ENCODE measurements around the gene VNN1.
A peak's percentile ranks its signal among the peaks of the same experiment; 100 is the strongest.
"Not testable (repeated sequence)": the region's sequence is repeated elsewhere in the genome, so short reads cannot be mapped to it uniquely, and the experiment has no call there.

The VNN1 gene

DNA sequence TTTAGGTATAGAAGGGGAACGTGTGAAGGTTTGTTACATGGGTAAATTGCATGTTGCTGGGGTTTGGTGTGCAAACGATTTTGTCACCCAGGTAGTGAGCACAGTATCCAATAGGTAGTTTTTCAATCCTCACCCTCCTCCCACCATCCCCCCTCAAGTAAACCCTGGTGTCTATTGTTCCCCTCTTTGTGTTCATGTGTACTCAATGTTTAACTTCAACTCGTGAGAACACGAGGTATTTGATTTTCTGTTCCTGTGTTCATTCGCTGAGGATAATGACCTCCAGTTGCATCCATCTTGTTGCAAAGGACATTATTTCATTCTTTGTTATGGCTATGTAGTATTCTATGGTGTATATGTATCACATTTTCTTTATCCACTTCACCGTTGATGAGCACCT is 11.6 kb upstream of the VNN1 start:
- no peak for DNase-seq

DNA sequence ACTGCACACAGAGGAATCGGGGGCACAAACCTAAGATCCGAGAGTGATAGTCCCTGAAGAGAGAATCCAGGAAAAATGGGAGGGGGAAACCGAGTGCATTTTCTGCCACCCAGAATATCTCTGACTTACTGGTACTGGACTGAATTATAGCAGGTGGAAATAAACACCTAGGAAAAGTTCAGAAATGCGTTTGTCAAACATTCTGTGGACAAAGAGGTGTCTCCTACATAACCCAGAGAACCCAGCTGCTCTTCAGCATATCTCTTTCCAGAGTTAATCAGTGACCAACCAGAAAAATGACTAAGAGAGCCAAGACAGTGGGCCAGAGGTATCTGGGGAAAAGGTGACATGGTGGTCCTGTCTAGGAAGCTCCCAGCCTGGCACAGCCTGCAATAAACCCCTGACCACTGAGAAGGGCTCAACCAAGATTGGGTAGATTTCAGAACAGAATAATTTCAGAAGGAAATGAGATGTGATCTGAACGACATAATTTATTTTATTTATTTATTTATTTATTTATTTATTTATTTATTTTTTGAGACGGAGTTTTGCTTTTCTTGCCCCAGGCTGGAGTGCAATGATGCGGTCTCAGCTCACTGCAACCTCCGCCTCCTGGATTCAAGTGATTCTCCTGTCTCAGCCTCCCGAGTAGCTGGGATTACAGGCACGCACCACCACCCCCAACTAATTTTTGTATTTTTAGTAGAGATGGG is 6.0 kb upstream of the VNN1 start:
- no peak for DNase-seq

DNA sequence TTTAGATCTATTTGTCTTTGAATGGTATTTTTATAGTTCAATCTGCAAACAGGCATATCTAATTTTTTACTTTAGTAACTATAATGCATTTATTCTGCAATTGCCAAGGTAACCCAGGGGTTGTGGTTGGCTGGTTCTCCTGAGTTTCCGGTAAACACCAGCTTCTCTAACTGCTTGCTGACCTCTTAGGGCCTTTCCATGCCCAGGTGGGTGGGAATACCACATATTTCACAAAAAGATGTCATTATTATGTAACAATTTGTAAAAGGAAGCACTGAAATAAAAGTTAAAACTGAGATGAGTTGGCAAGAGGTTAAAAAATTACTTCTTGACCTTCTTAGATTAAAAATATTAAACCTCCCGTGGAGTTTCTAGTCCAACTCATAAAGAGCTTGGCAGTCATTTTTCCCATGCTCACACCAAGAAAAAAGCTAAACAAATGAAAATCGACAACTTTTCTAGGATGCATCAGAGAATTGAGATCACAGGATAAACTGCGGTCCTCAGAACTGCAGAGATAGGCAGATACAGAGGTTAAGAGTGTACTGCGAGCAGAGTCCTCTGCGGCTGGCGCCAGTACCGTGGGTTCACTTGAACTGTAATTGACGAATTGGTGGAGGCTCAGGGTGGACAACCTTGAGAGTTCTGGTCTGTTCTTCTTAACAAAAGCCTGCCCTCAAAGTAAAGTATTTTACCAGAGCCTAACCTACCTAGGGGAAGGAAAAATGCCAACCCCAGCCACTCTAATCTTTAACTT is 2.2 kb upstream of the VNN1 start:
- no peak for DNase-seq

DNA sequence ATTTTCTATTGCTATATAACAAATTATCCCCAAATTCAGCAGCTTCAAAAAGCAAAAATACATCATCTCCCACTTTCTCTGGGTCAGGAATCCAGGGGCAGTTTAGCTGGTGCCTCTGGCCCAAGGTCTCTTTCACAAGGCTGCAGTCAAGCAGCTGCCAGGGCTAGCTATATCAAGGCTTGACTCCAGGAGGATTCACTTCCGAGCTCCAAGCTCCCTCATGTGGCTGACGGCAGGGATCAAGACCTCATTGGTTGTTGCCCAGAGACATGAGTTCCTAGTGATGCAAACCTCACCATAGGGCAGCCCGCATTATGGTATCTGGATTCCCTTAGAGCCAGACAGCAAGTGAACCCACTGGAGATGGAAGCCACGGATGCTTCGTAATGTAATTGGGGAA is 1.3 kb upstream of the VNN1 start:
- DNase-seq, result peak; percentile 6

DNA sequence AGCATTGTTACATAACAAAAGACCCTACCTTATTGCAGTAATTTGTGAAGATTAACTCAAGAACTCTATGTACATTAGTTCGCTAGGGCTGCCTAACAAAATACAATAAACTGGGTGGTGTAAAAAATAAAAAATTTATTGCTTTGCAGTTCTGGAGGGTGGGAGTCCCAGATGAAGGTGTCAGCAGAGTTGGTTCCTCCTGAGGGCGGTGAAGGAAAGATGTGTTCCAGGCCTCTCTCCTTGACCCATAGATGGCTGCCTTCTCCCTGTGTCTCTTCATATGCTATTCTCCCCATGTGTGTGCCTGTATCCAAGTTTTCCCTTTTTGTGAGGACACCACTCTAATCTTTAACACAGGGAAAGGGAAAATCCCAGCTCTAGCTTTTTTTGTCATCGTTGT is 305 bp upstream of the VNN1 start:
- DNase-seq, result no peak

DNA sequence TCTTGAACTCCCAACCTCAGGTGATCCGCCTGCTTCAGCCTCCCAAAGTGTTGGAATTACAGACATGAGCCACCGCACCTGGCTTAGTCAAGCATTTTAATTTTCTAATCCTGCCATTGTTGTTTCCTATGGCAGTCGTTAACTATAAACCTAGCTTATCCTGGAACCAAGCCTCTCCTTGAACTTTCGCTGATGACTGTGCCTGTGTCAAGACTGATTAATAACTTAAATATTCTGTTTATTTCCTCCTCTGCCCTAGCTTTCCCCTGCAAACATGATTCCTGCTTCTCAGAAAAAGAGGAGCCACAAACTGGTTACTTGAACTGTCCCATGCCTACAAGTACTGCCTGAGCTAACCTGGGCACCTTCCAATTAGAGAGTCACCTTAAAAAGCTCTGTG is 1.5 kb downstream of the VNN1 start:
- DNase-seq, result no peak

DNA sequence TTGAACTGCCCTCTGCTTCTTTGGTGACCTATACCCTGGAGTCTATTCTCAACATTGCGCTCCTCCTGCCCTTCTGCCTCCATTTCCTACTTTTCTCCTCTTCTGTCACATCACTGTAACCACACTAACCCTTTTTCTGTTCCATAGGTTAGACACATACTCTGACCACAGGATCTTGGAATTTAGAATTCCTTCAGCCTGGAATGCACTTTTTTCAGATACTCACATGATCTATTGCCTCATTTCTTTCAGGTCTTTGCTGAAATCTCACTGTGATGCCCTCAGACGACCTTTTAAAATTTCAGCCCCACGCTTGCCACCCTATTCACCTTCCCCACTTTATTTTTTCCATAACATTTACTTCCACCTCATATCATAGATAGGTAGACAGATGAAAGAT is 5.1 kb downstream of the VNN1 start:
- DNase-seq, result no peak

DNA sequence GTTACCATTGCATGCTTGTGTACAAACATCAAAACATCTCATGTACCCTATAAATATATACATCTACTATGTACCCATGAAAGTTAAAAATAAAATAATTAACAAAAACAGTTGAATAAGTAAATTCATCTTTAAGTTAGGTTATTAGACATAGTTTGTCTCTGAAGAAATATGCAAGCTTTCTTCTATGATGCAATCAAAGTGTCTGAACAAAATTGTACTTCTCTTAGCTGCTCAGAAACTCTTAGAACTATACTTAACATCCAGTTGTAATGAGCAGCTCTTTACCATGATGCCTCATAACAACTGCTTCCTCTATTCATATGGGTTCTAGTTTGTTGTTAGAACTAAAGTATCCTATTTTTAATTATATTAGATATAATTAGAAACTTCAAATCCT is 5.9 kb downstream of the VNN1 start:
- DNase-seq, result no peak

DNA sequence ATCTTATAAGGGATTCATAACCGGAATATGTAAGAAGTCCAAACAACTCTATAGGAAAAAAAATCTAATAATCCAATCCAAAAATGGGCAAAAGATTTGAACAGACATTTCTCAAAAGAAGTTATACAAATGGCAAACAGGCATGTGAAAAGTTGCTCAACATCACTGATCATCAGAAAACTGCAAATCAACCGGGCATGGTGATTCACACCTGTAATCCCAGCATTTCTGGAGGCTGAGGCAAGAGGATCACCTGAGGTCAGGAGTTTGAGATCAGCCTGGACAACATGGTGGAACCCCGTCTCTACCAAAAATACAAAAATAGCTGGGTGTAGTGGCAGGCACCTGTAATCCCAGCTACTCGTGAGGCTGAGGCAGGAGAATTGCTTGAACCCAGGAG is 7.1 kb downstream of the VNN1 start:
- DNase-seq, result not testable (repeated sequence)

DNA sequence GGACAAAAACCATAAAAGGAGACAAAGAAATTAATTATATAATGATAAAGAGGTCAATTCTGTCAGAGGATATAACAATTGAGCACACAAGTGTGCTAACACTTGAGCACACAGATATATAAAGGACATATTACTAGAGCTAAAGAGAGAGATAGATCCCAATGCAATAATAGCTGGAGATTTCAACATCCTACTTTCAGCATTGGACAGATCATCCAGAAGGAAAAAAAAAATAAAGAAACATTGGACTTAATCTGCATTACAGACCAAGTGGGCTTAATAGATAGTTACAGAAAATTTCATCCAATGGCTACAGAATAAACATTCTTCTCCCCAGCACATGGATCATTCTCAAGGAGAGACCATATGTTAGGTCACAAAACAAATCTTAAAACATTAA is 9.9 kb downstream of the VNN1 start:
- no peak for DNase-seq

DNA sequence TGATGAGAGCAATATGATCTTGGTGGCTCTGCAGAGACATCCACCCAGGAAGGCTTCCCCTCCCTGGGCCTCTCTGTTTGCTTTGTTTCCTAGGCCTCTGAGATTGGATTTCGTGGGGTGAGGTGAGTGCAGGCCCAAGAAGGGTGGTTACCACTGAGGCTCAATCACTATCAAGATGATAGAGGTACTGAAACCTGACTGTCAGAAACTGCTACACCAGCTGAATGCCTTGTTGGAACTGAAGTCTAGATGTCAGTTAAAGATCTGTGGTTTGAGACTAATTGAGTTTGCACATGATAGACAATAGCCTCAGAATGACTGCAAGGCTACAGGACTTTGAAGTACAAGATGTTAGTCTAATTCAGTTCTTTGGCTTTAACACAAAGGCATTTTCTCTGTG is 15.2 kb downstream of the VNN1 start:
- no peak for DNase-seq

DNA sequence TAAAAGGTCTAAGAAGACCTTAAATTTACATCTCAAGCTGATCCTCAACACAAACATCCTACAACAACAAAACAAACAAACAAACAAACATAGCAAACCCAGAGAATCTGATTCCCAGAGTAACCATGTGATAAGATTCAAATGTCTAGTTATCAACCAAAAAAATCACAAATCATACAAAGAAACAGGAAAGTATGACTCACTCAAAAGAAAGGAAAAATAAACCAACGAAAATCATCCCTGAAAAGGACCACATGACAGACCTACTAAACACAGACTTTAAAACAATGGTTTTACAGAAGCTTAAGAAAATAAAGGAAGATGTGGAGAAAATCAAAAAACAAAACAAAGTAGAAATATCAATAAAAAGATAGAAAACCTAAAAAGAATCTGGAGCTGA is 18.1 kb downstream of the VNN1 start:
- DNase-seq, result no peak

DNA sequence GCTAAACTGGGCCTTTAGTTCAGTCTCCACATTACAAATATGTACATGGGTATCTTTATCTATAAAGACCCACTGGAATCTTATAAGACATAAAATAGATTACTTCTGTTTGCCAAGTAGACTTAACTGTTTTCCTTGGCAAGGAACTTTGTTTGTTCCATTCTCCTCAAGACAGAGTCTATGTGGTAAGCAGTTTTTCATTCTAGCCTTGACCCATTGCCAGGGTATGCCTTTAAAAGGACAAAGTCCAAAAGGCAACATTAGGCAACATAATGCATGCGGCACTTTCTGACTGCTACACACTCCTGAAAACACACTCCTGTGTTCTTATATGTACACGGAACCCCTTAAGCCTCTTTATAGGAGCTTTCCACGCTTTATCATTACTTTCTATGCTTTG is 20.4 kb downstream of the VNN1 start:
- no peak for DNase-seq

DNA sequence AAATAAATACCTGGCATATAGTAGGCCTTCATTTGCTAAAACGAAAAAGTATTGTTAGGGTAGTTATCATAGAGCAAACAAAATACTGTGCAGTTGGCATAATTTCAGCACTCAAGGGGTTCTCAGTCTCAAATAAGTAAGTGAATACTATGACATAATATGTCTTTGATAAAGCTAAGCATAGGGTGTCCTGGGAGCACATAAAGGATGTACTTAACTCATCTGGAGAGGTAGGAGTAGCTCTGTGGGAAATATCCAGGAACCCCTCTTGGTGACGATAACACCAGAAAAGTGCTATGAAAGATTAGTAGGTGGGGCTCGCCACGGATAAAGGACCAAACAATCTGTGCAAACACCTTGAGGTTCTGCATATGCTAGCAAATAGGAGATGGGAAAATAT is 23.2 kb downstream of the VNN1 start:
- DNase-seq, result no peak

DNA sequence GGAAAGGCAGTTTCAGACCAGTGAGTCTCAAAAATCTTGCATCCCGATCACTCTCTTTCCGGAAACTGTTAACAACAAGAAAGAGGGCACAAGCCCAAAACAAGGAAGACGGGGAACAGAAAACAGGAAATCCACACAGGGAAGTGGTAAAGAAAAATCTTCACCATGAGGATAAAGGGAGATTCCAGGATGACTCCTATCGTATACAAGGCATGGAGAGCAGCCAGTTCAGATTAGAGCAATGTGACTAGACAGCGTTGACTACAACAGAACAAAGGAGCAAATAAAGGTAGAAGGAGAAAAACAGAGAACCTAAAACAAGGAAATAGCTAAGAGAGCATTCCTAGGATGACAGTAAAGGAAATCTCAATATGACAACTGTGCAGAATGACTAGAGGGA is 26.5 kb downstream of the VNN1 start:
- DNase-seq, result no peak

DNA sequence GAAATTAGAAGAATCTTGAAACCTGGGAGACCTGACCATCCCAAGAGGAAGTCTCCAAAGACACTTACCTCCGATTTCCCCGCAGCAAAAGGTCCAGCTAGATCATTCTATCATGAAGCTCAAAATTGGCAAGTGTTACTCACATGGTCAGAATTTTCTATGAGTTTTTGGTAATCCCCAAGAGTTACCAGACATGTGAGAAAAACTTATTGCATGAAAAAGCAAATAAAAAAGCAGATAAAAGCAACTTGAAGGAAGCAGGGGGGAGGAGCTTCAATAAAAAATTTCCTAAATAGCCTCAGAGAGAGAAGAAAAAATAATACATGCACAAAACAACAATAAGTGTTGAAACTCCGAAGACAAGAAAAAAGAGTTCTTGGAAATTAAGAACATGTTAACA is 27.3 kb downstream of the VNN1 start:
- no peak for DNase-seq

DNA sequence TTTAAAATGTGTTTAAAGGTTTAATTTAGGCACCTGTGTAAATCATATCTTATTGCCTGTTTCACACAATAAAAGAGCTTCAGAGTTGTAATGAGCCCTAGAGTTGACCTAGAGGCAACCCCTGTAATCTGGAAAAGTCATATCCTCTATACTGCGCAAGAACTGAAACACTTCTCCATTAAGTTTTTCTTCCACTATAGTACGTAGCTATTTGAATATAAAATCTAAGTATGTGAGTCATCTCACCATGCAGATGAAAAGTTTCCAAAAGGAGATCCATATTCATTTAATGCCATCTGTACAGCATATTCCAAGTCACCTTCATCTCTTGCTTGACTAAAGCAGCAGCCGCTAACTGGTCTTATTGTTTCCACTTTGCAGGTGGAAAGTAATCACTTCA is 28.8 kb downstream of the VNN1 start:
- DNase-seq, result no peak

DNA sequence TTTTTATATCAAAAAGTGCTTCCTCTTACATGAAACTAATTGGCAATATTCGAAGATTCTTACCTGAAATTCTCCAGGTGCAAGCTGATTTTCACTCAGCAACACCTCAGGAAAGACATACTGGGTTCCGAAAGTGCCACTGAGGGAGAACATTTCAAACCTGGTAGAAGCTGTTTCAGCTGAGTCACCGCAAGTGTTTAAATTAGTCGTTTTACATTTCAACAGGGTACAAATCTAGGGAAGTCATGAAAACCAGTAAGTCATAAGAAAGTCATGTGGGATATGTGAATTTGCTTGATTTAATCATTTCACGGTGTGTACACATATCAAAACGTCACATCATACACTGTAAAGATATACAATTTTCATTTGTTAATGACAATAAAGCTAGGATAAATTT is 29.6 kb downstream of the VNN1 start:
- no peak for DNase-seq

DNA sequence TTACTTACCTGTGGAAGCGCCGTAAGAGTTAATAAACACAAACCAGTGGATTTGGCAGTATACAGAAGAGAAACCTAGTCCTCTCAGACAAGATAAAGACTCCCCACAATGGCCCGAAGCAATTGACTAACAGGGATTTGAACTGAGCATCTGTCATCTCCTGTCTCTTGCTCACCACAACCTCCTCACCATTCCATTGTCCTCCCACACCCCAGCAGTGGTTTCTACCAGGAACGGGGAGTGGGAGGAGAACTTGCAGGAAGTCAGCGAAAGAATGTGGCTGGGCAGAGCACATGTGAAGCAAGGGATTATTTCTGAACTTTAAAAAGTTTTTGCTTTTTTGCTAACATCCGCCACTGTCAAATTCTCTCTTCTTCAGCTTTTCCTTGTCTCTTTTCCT is 30.3 kb downstream of the VNN1 start:
- peak; percentile 7 for DNase-seq

DNA sequence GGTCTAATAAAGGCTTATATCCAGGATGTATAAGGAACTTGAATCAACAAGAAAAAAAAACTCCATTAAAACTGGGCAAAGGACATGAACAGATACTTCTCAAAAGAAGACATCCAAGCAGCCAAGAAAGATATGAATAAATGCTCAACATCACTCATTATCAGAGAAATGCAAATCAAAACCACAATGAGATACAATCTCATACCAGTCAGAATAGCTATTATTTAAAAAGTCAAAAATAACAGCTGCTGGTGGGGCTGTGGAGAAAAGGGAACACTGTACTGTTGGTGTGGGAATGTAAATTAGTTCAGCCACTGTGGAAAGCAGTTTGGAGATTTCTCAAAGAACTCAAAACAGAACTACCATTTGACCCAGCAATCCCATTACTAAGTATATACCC is 34.8 kb downstream of the VNN1 start:
- DNase-seq, result not testable (repeated sequence)

DNA sequence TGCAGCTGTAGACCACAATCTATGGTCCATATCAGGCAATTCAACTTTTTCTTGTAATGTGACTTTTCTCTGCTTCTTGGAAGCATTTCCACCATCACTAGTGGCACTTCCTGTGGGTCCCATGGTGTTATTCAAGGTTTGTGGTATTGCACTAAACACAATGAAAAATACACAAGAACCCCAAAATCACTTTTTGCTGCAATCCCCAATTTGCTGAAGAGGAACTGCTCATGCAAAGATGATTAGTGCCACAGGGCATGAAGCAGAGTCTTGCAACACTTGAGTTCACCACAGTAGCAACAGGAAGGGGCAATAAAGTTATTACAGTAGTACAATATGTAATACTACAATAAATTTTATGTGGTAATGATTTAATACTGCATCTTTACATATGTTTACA is 38.1 kb downstream of the VNN1 start:
- no peak for DNase-seq

DNA sequence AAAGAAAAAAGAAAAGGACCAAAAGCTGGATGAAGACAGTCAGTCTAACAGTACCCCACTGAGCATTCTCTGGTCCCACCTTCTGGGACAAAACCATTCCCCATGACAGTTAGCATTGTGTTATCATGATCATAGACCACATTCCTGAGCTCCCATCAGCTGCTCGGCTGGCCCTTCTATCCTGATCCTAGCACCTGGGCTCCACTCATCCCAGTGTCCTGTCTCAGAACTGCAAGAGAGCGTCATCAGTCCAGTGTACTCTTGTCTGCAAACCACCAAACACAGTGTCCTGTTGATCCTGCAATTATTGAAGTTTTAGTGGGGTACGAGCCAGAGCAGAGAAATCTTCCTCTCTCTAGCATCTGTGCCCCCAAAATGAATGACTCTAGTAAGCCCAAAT is 38.9 kb downstream of the VNN1 start:
- DNase-seq, result no peak

DNA sequence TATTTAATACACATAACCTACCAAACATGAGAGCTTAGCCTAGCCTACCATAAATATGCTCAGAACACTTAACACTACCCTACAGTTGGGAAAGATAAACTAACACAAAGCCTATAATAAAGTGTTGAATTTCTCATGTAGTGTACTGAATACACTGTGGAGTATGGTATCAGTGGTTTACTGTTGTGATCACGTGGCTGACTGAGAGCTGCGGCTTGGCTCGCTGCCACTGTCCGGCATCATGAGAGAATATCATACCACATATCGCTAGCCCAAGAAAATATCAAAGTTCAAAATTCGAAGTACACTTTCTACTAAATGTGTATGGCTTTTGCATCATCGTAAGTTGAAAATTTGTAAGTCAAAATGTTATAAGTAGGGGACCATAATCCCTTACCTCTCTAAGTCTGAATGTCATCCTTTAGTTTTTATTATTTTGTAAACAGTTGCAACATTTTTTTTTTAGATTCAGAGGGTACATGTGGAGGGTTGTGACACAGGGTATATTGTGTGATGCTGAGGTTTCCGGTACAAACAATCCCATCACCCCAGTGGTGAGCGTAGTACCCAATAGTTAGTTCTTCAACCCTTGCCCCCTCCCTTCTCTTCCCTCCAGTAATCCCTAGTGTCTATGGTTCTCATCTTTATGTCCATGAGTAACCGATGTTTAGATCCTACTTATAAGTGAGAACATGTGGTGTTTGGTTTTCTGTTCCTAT is 40.3 kb downstream of the VNN1 start:
- DNase-seq, result no peak

DNA sequence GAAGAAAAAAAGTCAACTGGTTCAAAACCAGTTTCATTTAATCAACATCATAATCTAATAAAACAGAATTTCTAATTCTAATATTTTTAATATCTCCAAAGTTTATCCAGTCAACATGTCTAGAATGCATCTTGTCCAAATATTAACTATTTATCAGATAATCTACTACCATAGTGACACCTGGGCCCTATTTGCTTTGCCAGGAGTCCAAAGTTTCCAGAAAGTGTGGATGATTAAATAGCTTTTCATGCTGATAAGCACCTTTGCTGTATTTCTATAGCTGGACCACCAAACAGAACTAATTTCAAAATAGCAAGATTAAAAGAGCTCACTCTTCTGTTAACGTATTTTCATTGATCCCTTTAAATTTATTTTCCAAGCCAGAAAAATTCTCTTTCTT is 42.6 kb downstream of the VNN1 start:
- no peak for DNase-seq

All from fibroblast of skin of back (primary cell).